HFFc6 (cell line): Measurements from ENCODE around the gene IPPK. TPM values are rescaled to one million over a fixed set of nuclear protein-coding genes. Genes with fewer than 3 reads are reported as not detected.

Experiments
- DNase-seq: peaks from one replicate; pipeline ENCODE4 v3.0.0-alpha.2; 2018
- H3K27ac Mint-ChIP-seq: 2 replicates; pipeline ENCODE4 v1.8.0; 2020; ENCODE audit warnings: mild to moderate bottlenecking, mixed read lengths
- H3K27me3 Mint-ChIP-seq: 2 replicates; pipeline ENCODE4 v1.8.0; 2021; ENCODE audit warnings: mild to moderate bottlenecking, moderate library complexity, mixed read lengths; ENCODE audit not compliant: insufficient read depth
- H3K36me3 Mint-ChIP-seq: 2 replicates; pipeline ENCODE4 v1.8.0; 2021; ENCODE audit warnings: low read depth, mixed read lengths
- H3K4me1 Mint-ChIP-seq: 2 replicates; pipeline ENCODE4 v1.8.0; 2020; ENCODE audit warnings: low read depth, mixed read lengths
- H3K4me3 Mint-ChIP-seq: 2 replicates; pipeline ENCODE4 v1.8.0; 2020; ENCODE audit warnings: mild to moderate bottlenecking, moderate library complexity, mixed read lengths
- H3K9me3 Mint-ChIP-seq: 2 replicates; pipeline ENCODE4 v1.8.0; 2020; ENCODE audit warnings: mild to moderate bottlenecking, mixed read lengths
- CTCF ChIP-seq: fragments of 200-600 bp; sonication (generic); IDR thresholded peaks from 2 replicates; pipeline ENCODE4 v1.5.0; 2021; ENCODE audit warnings: antibody characterized with exemption, mild to moderate bottlenecking
- total RNA-seq, 6 experiments: library from RNA; stranded (reverse); fragmentation: NEBNext Ultra II Directional; extraction: Animal tissue kit (Norgen Biotek cat#: 25700); gene quantifications; 2 replicates in 1 of 6; 3 replicates in 5 of 6; pipeline ENCODE4 v1.2.3, GENCODE V29; 2021

The IPPK gene
- total RNA-seq, 6 experiments from 2014 or later, result 10.0 to 14.0 (median 12.5) TPM

- H3K27ac Mint-ChIP-seq, result no peak overlapping the region
- peaks cover 17% of the 10 kb centered on the region for H3K4me1 Mint-ChIP-seq
- H3K36me3 Mint-ChIP-seq, result peaks cover 28% of the 10 kb centered on the region
- H3K27me3 Mint-ChIP-seq, result peaks cover 7% of the 10 kb centered on the region
- H3K9me3 Mint-ChIP-seq, result no peaks in the 10 kb centered on the region
- no peak overlapping the region for H3K4me3 Mint-ChIP-seq
- TF ChIP-seq CTCF, result no peak
- no peak for DNase-seq
These were observed 57.1 kb downstream of the IPPK start for GRCh38 chr9:92612816-92613215.

- Mint-ChIP-seq H3K36me3 (peaks cover 28% of the 10 kb centered on the region), H3K9me3 (no peaks in the 10 kb centered on the region), H3K4me1 (peaks cover 22% of the 10 kb centered on the region), H3K4me3 (no peak overlapping the region), H3K27ac (no peak overlapping the region), H3K27me3 (peaks cover 7% of the 10 kb centered on the region)
- DNase-seq, result no peak
- no peak for TF ChIP-seq CTCF
These were observed 57.6 kb downstream of the IPPK start for GRCh38 chr9:92612292-92612691.

- DNase-seq, result no peak
- Mint-ChIP-seq H3K9me3 (no peaks in the 10 kb centered on the region), H3K4me3 (no peak overlapping the region), H3K4me1 (peaks cover 27% of the 10 kb centered on the region), H3K27ac (no peak overlapping the region), H3K36me3 (peaks cover 28% of the 10 kb centered on the region), H3K27me3 (peaks cover 7% of the 10 kb centered on the region)
- no peak for TF ChIP-seq CTCF
These were observed 58.2 kb downstream of the IPPK start for GRCh38 chr9:92611621-92612285.

GRCh38 chr9:92610470-92611420 lies 59.2 kb downstream of the IPPK start:
- Mint-ChIP-seq H3K36me3 (peaks cover 22% of the 10 kb centered on the region), H3K9me3 (no peaks in the 10 kb centered on the region), H3K4me3 (no peak overlapping the region), H3K27me3 (peaks cover 7% of the 10 kb centered on the region), H3K4me1 (peaks cover 27% of the 10 kb centered on the region), H3K27ac (no peak overlapping the region)
- no peak for DNase-seq
- TF ChIP-seq CTCF, result no peak

GRCh38 chr9:92608909-92609445 lies 61.0 kb downstream of the IPPK start:
- no peak for TF ChIP-seq CTCF
- H3K27me3 Mint-ChIP-seq, result peaks cover 7% of the 10 kb centered on the region; the same call in 1 of the 2 replicates
- peak overlapping the region; percentile 40; the same call in 1 of the 2 replicates for H3K27ac Mint-ChIP-seq
- DNase-seq, result peak; percentile 20
- H3K4me3 Mint-ChIP-seq, result no peak overlapping the region; the same call in 1 of the 2 replicates
- peaks cover 4% of the 10 kb centered on the region; the same call in 1 of the 2 replicates for H3K9me3 Mint-ChIP-seq
- peaks cover 27% of the 10 kb centered on the region for H3K4me1 Mint-ChIP-seq
- peaks cover 25% of the 10 kb centered on the region for H3K36me3 Mint-ChIP-seq
